ENCODE measurements around the gene MDM4. TPM values are rescaled to one million over a fixed set of nuclear protein-coding genes. Genes with fewer than 3 reads are reported as not detected.
"Not testable (repeated sequence)": the region's sequence is repeated elsewhere in the genome, so short reads cannot be mapped to it uniquely, and the experiment has no call there.

MDM4 gene
- total RNA-seq, 1 donor from 2014 or later = 88.5 TPM

DNA sequence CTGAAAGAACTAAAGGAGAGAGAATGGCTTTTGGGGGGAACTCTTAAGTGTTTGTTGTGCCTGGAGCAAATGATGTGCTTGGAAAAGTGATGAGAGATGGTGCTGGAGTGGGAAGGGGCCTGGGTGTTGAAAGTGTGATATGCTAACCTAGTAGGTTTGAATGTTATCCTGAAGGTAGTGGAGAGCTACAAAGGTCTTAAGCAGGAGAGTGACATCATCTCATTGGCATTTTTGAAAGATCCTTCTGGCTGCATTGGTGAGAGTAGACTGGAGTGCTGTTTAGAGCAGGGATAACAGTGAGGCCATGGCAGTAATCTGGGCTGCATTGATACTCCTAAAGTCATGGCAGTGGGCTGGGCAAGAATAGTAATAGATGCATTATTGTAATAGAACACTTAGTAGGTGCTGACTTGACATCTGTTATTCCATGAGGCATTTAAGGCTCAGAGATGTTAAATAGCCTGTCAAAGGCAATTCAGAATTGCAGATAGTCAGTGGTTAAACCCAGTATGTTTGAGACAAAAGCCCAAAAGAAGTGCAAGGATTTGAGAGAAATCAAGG lies 44.5 kb downstream of the MDM4 start:
- no peak for DNase-seq (ENCODE audit: low spot score)

- no peak for DNase-seq (ENCODE audit: low spot score)
Observed at GRCh38 chr1:204562075-204562990, 46.1 kb downstream of the MDM4 start.

- no peak for DNase-seq (ENCODE audit: low spot score)
Observed at GRCh38 chr1:204563307-204563706, 47.1 kb downstream of the MDM4 start.

GRCh38 chr1:204563780-204564179 lies 47.6 kb downstream of the MDM4 start:
- no peak for DNase-seq (ENCODE audit: low spot score)

DNA sequence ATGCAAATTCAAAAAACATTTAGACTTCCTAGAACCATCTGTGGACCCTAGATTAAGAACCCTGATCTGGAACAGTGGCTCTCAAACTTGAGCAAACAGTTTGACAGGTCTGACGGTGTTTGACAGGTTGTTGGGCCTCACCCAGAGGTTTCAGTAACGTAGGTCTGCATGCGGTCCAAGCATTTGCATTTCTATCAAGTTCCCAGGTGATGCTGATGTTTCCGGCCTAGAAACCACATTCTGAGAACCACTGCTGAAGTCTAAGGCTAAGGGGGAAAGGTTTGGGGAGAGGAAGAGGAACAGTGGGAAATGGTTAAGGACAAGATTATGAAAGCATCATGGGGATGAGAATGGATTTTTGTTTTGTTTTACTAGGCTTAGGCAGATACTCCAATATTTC lies 48.6 kb downstream of the MDM4 start:
- no peak for DNase-seq (ENCODE audit: low spot score)

- no peak for DNase-seq (ENCODE audit: low spot score)
Observed at GRCh38 chr1:204565617-204566582, 49.7 kb downstream of the MDM4 start.

GRCh38 chr1:204566583-204566955 lies 50.4 kb downstream of the MDM4 start:
- DNase-seq (ENCODE audit: low spot score) = no peak

GRCh38 chr1:204567071-204567470 lies 50.9 kb downstream of the MDM4 start:
- no peak for DNase-seq (ENCODE audit: low spot score)

GRCh38 chr1:204568576-204569315 lies 52.5 kb downstream of the MDM4 start:
- no peak for DNase-seq (ENCODE audit: low spot score)

GRCh38 chr1:204569478-204569877 lies 53.3 kb downstream of the MDM4 start:
- DNase-seq (ENCODE audit: low spot score) = no peak

DNA sequence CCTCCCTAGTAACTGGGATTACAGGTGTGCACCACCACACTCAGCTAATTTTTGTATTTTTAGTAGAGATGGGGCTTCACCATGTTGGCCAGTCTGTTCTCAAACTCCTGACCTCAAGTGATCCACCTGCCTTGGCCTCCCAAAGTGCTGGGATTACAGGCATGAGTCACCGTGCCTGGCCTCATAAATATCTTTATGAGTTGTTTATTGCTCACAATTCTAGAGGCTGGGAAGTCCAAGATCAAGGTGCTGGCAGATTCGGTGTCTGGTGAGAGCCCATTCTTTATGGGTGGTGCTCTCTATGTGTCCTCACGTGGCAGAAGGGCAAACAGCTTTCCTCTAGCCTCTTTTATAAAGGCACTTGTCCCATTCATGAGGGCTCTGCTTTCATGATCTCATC lies 53.8 kb downstream of the MDM4 start:
- DNase-seq (ENCODE audit: low spot score) = not testable (repeated sequence)

GRCh38 chr1:204571128-204571527 lies 54.9 kb downstream of the MDM4 start:
- DNase-seq (ENCODE audit: low spot score) = no peak

DNA sequence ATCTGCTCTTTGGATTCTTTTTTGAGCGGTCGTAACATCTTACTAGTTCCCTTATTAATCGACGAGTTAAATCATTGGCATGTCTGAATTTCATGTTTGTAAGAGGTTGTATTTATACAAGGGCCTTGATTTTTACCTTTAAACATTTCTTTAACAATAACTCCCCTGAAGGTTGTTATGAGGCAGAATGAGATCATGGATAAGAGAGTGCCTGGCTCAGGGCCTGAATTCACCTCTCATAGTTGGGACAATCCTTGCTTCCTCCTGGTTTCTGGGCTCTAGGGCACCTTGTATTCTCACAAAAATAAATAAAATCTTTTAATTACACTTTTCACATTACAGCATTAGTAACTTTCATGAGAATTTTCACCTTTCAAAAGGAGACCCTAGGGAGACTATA lies 55.4 kb downstream of the MDM4 start:
- no peak for DNase-seq (ENCODE audit: low spot score)

DNA sequence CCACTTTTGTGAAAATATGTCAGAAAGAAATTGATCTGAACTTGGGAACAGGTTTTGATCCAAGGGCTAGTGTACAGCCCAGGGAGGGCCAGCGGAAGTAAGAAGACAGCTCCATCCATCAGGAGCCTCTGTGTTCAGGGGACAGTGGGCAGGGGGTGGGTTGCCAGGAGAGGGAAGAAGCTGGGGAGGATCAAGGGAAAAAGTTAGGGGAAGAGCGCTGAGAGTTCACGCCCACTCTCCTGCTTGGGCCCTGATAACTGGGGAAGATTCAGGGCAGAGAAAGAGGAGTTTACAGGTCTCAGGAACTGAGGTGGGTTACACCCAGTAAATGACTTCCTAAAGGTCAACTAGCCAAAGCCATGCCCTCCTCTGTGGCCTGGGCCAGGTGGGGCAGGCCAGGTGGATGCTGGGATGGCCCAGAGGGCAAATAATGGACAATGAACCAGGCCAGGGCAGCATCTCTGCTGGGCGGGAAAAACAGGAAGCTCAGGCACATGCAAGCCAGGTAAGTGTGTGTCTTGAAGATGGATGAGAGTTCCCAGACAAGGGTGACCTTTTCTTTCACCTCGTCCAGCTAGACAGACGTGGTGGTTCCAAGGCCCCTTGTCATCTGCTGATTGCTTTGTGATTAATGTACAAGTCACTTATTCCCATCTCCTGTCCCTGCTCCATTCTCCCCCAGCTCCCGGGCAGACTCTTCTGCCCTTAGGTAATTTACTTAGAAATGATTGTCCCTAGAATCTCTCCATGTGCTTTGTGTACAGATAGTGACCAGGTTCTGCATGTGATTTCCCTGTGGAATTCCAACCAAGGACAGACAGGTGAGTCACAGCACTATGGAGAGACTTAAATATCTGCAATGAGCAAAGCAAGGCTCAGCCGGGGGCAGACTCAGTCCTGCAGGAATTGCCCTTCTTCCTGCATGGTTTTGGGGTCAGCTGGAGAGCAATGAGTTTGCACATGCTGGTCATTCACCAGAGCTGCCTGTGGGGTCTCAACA lies 57.0 kb downstream of the MDM4 start:
- DNase-seq (ENCODE audit: low spot score) = no peak

DNA sequence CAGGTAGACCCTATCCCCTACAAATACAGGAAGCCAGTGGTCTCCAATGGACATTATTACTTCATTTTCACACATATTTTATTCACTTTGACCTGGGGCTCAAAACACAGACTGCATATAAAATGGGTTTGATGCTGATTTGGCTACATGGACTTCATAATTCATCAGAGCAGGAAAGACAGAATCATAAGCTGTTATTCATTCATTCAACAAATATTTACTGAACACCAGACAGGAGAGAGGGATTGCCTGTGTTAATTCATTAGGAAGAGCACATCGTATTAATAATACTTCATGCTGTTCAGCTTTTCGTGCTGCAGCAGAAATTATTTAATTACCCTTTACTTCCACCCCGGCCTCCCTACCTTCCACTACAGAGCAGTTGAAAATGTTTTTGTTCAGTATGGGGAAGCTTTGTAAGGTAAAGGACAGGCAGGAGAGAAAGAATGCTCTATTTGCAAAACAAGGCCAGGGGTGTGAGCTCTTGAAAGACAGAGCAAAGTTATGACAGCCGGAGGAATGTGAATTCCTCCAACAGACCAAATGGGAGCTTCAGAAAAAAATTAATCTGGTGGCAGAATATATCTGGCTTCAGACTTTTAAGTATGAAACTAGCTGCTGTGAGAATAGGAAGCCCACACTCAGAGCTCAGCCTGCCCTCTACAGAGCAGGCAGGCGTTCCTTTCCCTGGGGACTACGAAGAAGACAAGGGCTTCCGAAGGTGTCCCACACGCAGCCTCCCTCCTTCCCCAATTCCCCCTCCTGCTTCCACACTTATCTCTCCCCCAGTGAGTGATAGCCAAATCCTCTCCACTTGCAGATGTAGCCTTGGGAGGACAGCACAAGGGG lies 58.0 kb downstream of the MDM4 start:
- no peak for DNase-seq (ENCODE audit: low spot score)

DNA sequence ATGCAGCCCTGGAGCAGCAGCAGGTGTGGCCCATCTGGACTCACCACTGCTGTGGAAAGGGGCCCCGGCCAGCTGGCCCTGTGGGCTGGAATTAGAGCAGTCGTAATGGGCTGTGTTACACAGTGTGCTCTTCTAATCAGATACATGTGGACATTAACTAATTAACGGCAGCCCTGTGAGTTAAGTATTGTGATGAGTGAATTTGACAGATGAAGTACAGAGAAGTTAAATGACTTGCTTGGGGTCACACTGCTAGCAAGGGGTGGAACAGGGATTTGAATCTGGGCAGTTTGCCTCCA lies 58.6 kb downstream of the MDM4 start:
- DNase-seq (ENCODE audit: low spot score) = no peak

DNA sequence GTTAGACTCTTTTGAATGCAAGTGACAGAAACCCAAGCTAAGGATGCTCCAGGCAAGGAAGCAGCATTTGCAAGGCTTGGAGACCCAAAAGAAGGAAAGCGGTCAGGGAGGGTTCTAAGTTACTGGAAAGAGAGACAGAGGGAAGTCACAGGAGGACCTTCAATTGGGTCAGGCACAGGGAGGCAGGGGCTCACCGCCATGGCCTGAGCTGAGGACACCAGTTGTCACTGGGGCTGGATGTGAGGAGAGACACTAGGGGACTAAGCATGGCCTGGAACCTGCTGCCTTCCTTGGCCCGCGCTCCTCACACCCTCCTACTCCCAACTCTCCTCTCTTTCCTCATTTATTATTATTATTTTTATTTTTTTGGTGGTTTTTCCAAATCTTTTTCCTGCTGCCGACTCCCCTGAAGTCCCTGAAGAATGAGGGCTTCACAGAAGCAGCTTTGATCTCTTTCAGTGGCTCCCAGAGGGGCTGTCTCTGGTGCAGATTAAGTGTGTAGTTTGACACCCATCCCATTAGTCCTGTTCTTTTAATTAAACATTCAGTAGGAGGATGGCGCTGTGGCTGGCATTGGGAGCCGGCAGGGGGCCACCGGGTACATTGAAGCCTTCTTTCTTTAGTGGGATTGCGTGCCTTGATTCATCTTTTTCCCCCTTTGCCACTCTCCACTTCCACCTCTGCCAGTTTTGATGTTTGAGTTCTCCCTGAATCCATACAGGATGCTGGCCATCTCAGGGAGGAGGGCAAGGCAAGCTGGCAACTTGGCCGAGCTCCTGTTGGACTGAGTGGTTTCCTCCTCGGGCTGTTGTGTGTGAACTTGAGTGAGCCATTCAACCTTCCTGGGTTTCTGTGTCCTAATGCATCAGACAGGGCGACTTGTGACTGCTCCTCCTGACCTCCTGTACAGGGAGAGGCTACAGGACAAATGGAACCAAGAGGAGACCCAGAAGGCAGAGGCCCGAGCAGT lies 59.3 kb downstream of the MDM4 start:
- no peak for DNase-seq (ENCODE audit: low spot score)

DNA sequence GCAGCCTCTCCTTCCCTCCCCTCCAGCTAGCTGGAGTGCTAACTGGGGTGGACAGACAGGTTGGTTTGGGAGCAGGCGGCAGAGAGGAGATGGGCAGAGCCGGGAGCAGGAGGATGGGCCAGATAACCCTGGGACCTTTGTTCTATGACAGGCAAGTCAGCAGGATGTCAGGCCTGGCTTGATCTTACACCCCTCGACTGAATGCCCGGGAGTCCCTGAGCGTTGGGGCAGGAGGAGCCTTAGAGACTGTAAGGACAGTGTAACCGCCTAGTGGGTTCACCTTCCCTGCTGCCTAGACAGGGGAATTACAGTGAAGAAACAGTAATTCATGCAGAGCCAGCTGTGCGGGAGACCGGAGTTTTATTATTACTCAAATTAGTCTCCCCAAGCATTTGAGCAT lies 60.2 kb downstream of the MDM4 start:
- DNase-seq (ENCODE audit: low spot score) = no peak

Measured in mesenteric fat pad (tissue), 1 donor.